K562 (cell line): ENCODE measurements around the gene RPP21. TPM values are rescaled to one million over a fixed set of nuclear protein-coding genes. Genes with fewer than 3 reads are reported as not detected.

Experiments used
- BRD4 ChIP-seq: fragments of 200-600 bp; sonication (generic); IDR thresholded peaks from 2 replicates; pipeline ENCODE4 v1.6.1; 2017; ENCODE audit warnings: inconsistent platforms
- C11orf30 ChIP-seq: fragments of 450-650 bp; IDR thresholded peaks from 2 replicates; pipeline ENCODE4 v1.6.1; 2016; ENCODE audit warnings: low read depth, mild to moderate bottlenecking
- GABPA ChIP-seq: fragments of 200-800 bp; sonication (Bioruptor generic); conservative IDR thresholded peaks from 2 replicates; pipeline ENCODE4 v1.6.1; 2016; ENCODE audit warnings: low read depth, missing genetic modification characterization, missing compliant biosample characterization
- GMEB1 ChIP-seq: fragments of 250-450 bp; sonication (Bioruptor Pico); IDR thresholded peaks from 2 replicates; pipeline ENCODE4 v1.4.0; 2020; ENCODE audit warnings: mild to moderate bottlenecking
- HDAC3 ChIP-seq: fragments of 450-650 bp; IDR thresholded peaks from 2 replicates; pipeline ENCODE4 v1.6.1; 2018; ENCODE audit warnings: borderline replicate concordance, mild to moderate bottlenecking, moderate library complexity; ENCODE audit not compliant: partially characterized antibody
- MAZ ChIP-seq, 2 experiments: fragments of 450-650 bp in 1 of 2; sonication (generic) in 1 of 2; formaldehyde crosslinking; IDR thresholded peaks in 1 of 2; conservative IDR thresholded peaks in 1 of 2; 2 replicates each; pipeline versions ENCODE4 v1.4.0 to v1.5.0; 2020; ENCODE audit warnings: mild to moderate bottlenecking in 1 of 2, missing genetic modification reagents in 1 of 2
- MED1 ChIP-seq: sonication (generic); formaldehyde crosslinking; IDR thresholded peaks from 2 replicates; pipeline ENCODE4 v1.8.1; 2023; ENCODE audit warnings: missing genetic modification reagents, borderline replicate concordance
- MEF2D ChIP-seq: conservative IDR thresholded peaks from 2 replicates; pipeline ENCODE4 v1.6.1; 2016; ENCODE audit warnings: low read depth, missing genetic modification characterization, missing compliant biosample characterization
- MEIS2 ChIP-seq: fragments of 450-650 bp; IDR thresholded peaks from 2 replicates; pipeline ENCODE4 v1.6.1; 2014; ENCODE audit warnings: mild to moderate bottlenecking; ENCODE audit not compliant: partially characterized antibody
- MIER1 ChIP-seq: fragments of 450-650 bp; IDR thresholded peaks from 2 replicates; pipeline ENCODE4 v1.6.1; 2016; ENCODE audit warnings: antibody characterized with exemption, mild to moderate bottlenecking, low read depth
- SETDB1 ChIP-seq: IDR thresholded peaks from one replicate; pipeline ENCODE4 v1.6.1; 2012; ENCODE audit warnings: low read length, control low read depth, inconsistent platforms
- SPI1 ChIP-seq: IDR thresholded peaks from 2 replicates; pipeline ENCODE4 v1.6.1; 2011; ENCODE audit warnings: low read depth, low read length, control low read depth, borderline replicate concordance
- SRF ChIP-seq, 2 experiments: fragments of 250-450, 450-650 bp in 1 of 2; sonication (Bioruptor Pico) in 1 of 2; sonication (generic) in 1 of 2; formaldehyde crosslinking; IDR thresholded peaks; 2 replicates each; pipeline versions ENCODE4 v1.5.0 to v1.5.1; 2020 to 2022; ENCODE audit warnings: mild to moderate bottlenecking in 1 of 2, missing genetic modification reagents in 1 of 2
- XRCC4 ChIP-seq: IDR thresholded peaks from one replicate; pipeline ENCODE4 v1.6.1; 2011; ENCODE audit not compliant: insufficient read depth, insufficient read length; ENCODE audit errors: extremely low read depth
- ZNF232 ChIP-seq: sonication (generic); formaldehyde crosslinking; IDR thresholded peaks from 2 replicates; pipeline ENCODE4 v1.8.0; 2022; ENCODE audit warnings: mild to moderate bottlenecking, missing genetic modification reagents
- ZNF57 ChIP-seq: fragments of 450-650 bp; formaldehyde crosslinking; IDR thresholded peaks from 2 replicates; pipeline ENCODE4 v1.4.0; 2020; ENCODE audit warnings: mild to moderate bottlenecking, moderate library complexity
- ZNF780A ChIP-seq: fragments of 250-450 bp; sonication (Bioruptor Pico); IDR thresholded peaks from 2 replicates; pipeline ENCODE4 v1.5.0; 2021; ENCODE audit warnings: mild to moderate bottlenecking
- polyA plus RNA-seq, 8 experiments: library from polyadenylated mRNA; depleted of rRNA in 4 of 8; stranded (reverse) in 5 of 8; unstranded in 3 of 8; fragments of >200 nt; fragmentation: Nextera tagmentation in 2 of 8; fragmentation: Illumina TruSeq in 1 of 8; extraction: Ambion mirVana in 2 of 8; extraction: Trizol in 1 of 8; gene quantifications; 2 replicates each; pipeline versions ENCODE4 v1.2.1 to v1.2.3, GENCODE V29; 2011 to 2014; ENCODE audit warnings: inconsistent platforms in 1 of 8, missing spikeins in 1 of 8
- total RNA-seq, 7 experiments: library from RNA; depleted of rRNA in 6 of 7; stranded (reverse); fragments of >200 nt in 6 of 7; fragmentation: Illumina TruSeq in 2 of 7; extraction: Trizol in 2 of 7; gene quantifications; 2 replicates each; pipeline versions ENCODE4 v1.2.1 to v1.2.3, GENCODE V29; 2011 to 2021; ENCODE audit warnings: low replicate concordance in 1 of 7
- TF ChIP-seq, protein P1 (sequence below), 2 experiments: fragments of 450-650 bp; IDR thresholded peaks; 2 replicates each; pipeline ENCODE4 v1.6.1; 2016; ENCODE audit warnings: mild to moderate bottlenecking in 2 of 2, borderline replicate concordance in 1 of 2, low read depth in 1 of 2, moderate library complexity in 1 of 2
- TF ChIP-seq, protein P2 (sequence below): sonication (generic); IDR thresholded peaks from 2 replicates; pipeline ENCODE4 v1.6.1; 2016

Gene RPP21
- total and polyA plus RNA-seq, 9 of the 15 experiments (the other 6 are each of a cell fraction or from before 2014, with no cell fraction given): 62.1 to 362 (median 166) TPM

DNA sequence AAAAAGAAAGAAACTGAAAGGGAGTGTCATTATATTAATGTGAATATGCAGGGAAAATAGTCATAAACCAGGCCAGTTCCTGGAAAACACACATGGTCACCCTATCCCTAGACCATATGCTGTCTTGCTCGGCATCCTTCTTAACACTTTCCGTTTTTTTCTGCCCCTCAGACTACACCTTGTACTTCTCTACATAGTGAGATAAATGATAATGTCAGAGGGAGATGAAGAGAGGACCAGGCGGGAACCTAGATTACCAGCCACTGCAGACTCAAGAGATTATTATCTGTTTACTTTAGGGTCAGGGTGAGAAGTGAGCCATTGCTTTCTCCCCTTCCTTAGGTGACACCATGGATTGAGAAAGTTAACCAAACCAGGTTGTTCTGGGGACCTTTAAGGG is 3.7 kb upstream of the RPP21 start (continued):
- TF ChIP-seq, protein P1, sequence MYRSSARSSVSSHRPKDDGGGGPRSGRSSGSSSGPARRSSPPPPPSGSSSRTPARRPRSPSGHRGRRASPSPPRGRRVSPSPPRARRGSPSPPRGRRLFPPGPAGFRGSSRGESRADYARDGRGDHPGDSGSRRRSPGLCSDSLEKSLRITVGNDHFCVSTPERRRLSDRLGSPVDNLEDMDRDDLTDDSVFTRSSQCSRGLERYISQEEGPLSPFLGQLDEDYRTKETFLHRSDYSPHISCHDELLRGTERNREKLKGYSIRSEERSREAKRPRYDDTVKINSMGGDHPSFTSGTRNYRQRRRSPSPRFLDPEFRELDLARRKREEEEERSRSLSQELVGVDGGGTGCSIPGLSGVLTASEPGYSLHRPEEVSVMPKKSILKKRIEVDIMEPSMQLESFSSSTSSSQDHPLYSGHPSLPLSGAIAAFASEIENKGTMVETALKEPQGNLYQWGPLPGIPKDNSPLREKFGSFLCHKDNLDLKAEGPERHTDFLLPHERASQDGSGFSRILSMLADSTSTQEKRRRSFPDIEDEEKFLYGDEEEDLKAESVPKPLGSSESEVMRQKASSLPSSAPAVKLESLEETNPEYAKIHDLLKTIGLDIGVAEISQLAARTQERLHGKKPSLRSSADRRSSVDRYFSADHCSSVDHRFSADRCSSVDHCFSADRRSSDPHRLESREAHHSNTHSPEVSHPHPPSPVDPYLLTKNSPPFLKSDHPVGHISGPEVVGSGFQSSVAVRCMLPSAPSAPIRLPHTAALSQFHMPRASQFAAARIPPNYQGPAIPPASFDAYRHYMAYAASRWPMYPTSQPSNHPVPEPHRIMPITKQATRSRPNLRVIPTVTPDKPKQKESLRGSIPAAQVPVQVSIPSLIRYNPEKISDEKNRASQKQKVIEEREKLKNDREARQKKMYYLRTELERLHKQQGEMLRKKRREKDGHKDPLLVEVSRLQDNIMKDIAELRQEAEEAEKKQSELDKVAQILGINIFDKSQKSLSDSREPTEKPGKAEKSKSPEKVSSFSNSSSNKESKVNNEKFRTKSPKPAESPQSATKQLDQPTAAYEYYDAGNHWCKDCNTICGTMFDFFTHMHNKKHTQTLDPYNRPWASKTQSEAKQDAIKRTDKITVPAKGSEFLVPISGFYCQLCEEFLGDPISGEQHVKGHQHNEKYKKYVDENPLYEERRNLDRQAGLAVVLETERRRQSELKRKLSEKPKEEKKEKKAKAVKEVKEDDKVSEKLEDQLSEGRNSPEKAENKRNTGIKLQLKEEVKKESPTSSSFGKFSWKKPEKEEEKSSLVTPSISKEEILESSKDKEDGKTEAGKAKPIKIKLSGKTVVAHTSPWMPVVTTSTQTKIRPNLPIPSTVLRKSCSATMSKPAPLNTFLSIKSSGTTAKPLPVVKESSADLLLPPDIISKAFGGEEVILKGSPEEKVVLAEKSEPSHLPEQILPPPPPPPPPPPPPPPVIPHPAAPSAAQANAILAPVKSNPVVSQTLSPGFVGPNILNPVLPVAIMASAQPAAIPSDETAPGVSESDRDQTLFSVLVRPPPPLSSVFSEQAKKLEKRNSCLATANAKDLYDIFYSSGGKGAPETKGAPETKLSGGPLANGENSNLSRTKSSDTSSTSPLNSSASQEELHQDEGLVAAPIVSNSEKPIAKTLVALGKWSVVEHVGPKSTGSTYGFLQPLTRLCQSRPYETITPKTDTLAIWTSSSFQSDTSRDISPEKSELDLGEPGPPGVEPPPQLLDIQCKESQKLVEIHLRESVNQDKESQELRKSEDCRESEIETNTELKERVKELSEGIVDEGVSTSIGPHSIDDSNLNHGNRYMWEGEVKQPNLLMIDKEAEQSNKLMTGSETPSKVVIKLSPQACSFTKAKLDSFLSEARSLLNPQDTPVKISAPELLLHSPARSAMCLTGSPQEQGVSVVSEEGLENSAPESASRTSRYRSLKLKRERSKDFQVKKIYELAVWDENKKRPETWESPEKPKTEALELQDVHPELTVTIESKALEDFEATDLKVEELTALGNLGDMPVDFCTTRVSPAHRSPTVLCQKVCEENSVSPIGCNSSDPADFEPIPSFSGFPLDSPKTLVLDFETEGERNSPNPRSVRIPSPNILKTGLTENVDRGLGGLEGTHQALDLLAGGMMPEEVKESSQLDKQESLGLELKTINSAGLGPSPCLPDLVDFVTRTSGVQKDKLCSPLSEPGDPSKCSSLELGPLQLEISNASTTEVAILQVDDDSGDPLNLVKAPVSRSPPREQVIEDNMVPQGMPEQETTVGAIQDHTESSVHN (IDR thresholded peaks at IDR 0.05; ENCODE audit: borderline replicate concordance in 1 of 2, low read depth in 1 of 2): no peak
- no peak for TF ChIP-seq MED1 (CRISPR knock-in tag)
- TF ChIP-seq SPI1: no peak
- TF ChIP-seq GMEB1: no peak
- TF ChIP-seq, protein P2, sequence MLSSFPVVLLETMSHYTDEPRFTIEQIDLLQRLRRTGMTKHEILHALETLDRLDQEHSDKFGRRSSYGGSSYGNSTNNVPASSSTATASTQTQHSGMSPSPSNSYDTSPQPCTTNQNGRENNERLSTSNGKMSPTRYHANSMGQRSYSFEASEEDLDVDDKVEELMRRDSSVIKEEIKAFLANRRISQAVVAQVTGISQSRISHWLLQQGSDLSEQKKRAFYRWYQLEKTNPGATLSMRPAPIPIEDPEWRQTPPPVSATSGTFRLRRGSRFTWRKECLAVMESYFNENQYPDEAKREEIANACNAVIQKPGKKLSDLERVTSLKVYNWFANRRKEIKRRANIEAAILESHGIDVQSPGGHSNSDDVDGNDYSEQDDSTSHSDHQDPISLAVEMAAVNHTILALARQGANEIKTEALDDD: peak; percentile 87
- TF ChIP-seq MAZ (CRISPR knock-in tag; conservative IDR thresholded peaks at IDR 0.05 in 1 of 2, IDR thresholded peaks at IDR 0.05 in 1 of 2): no peak
- no peak for TF ChIP-seq GABPA
- no peak for TF ChIP-seq XRCC4
- no peak for TF ChIP-seq ZNF780A (CRISPR knock-in tag)
- TF ChIP-seq MEIS2: peak; percentile 69
- TF ChIP-seq SRF (CRISPR knock-in tag; IDR thresholded peaks at IDR 0.05): no peak
- no peak for TF ChIP-seq BRD4
- TF ChIP-seq SETDB1: no peak
- no peak for TF ChIP-seq HDAC3
- TF ChIP-seq ZNF57 (CRISPR knock-in tag): no peak
- no peak for TF ChIP-seq ZNF232 (CRISPR knock-in tag)
- TF ChIP-seq C11orf30: no peak
- no peak for TF ChIP-seq MEF2D (tag)
- no peak for TF ChIP-seq MIER1
